ENCODE results near the gene ERAL1.

DNA sequence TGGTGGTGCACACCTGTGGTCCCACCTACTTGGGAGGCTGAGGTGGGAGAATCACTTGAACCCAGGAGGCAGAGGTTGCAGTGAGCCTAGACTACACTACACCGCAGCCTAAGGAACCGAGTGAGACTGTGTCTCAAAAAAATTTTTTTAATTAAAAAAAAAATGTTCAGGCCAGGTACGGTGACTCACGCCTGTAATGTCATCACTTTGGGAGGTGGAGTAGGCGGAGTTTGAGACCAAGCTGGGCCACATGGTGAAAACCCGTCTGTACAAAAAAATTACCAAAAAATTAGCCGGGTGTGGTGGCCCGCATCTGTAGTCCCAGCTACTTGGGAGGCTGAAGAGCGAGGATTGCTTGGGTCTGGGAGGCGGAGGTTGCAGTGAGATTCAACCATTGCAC, 8.6 kb upstream of the ERAL1 start:
- TF ChIP-seq POLR2A (IDR thresholded peaks at IDR 0.05; ENCODE audit: low read depth, low read length) (no peak), RAD21 (IDR thresholded peaks at IDR 0.05; ENCODE audit: low read length) (no peak)
- TF ChIP-seq, protein P1, sequence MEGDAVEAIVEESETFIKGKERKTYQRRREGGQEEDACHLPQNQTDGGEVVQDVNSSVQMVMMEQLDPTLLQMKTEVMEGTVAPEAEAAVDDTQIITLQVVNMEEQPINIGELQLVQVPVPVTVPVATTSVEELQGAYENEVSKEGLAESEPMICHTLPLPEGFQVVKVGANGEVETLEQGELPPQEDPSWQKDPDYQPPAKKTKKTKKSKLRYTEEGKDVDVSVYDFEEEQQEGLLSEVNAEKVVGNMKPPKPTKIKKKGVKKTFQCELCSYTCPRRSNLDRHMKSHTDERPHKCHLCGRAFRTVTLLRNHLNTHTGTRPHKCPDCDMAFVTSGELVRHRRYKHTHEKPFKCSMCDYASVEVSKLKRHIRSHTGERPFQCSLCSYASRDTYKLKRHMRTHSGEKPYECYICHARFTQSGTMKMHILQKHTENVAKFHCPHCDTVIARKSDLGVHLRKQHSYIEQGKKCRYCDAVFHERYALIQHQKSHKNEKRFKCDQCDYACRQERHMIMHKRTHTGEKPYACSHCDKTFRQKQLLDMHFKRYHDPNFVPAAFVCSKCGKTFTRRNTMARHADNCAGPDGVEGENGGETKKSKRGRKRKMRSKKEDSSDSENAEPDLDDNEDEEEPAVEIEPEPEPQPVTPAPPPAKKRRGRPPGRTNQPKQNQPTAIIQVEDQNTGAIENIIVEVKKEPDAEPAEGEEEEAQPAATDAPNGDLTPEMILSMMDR (conservative IDR thresholded peaks at IDR 0.05; ENCODE audit: low read depth, low read length), result no peak
